Immature natural killer cell (primary cell): ENCODE data around the gene FARP1. TPM values are rescaled to one million over a fixed set of nuclear protein-coding genes. Genes with fewer than 3 reads are reported as not detected.
A peak's percentile ranks its signal among the peaks of the same experiment; 100 is the strongest.

Experiments used
- DNase-seq, 3 donors: peaks; one replicate each; pipeline ENCODE4 v3.0.0; 2022; ENCODE audit warnings: mixed read lengths in 1 of 3
- H3K27ac Mint-ChIP-seq, 6 donors: one replicate each; pipeline ENCODE4 v1.8.0; 2020; ENCODE audit warnings: mixed read lengths in 6 of 6, mild to moderate bottlenecking in 5 of 6, inconsistent platforms in 4 of 6, moderate library complexity in 3 of 6
- H3K27me3 Mint-ChIP-seq, 3 donors: one replicate each; pipeline ENCODE4 v1.8.0; 2020 to 2021; ENCODE audit warnings: low read depth in 3 of 3, mild to moderate bottlenecking in 3 of 3, mixed read lengths in 3 of 3, moderate library complexity in 3 of 3, inconsistent platforms in 1 of 3
- H3K36me3 Mint-ChIP-seq, 3 donors: one replicate each; pipeline ENCODE4 v1.8.0; 2020; ENCODE audit warnings: mixed read lengths in 3 of 3, inconsistent platforms in 2 of 3, mild to moderate bottlenecking in 2 of 3
- H3K4me1 Mint-ChIP-seq, 2 donors: one replicate each; pipeline ENCODE4 v1.8.0; 2020; ENCODE audit warnings: inconsistent platforms in 2 of 2, mild to moderate bottlenecking in 2 of 2, mixed read lengths in 2 of 2, moderate library complexity in 1 of 2
- H3K4me3 Mint-ChIP-seq, 5 donors: one replicate each; pipeline ENCODE4 v1.8.0; 2020; ENCODE audit warnings: mild to moderate bottlenecking in 5 of 5, mixed read lengths in 5 of 5, inconsistent platforms in 3 of 5, moderate library complexity in 3 of 5
- H3K9me3 Mint-ChIP-seq, 6 donors: one replicate each; pipeline ENCODE4 v1.8.0; 2020; ENCODE audit warnings: mild to moderate bottlenecking in 6 of 6, mixed read lengths in 6 of 6, inconsistent platforms in 4 of 6, moderate library complexity in 3 of 6
- polyA plus RNA-seq, 3 donors: library from polyadenylated mRNA; unstranded; fragments of 300-500 nt; fragmentation: Illumina TruSeq; gene quantifications; one replicate each; pipeline ENCODE4 v1.2.3, GENCODE V29; 2021

Gene FARP1
- polyA plus RNA-seq, 3 donors from 2014 or later, result 0.09 to 0.72 (median 0.22) TPM

DNA sequence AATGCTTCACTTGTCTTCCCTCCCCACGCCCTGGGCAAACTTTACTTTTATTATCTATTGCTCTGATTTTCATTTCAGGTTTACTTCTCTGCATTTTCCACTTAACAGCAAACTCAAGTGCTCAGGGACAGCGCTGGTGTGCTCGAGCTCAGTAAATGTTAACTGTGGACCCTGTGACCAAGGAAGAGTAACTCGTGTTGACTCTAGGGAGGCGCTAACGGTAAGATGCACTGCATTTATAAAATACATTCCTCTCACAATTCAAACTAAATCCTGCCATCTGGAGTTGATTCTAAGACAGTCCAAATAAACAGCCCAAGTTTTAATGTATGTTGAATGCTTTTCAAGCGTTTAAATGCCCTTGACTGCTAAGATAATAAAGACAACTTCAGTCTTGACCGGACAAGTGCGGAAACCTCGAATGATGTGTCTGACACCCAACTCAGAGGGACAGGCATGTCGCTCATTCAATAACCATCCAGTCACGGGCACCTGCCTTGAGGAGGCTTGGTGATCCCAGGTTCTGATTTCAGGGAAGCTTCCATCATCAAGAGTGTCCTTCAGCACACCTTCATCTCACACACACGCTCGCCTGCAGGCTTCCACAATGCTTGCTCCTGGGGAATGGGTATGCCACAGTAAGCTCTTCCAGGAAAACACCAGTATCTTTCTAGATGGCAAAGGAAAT lies 340.9 kb downstream of the FARP1 start:
- DNase-seq, result no peak
- Mint-ChIP-seq H3K4me1 (peaks cover 44 to 67% of the 10 kb centered on the region in 2 donors), H3K4me3 (no peak overlapping the region), H3K27ac (no peak overlapping the region), H3K36me3 (peaks cover 4 to 17% (median 6%) of the 10 kb centered on the region in 3 donors), H3K9me3 (no peaks in the 10 kb centered on the region), H3K27me3 (peaks cover 0 to 6% (median 2%) of the 10 kb centered on the region in 3 donors)

- DNase-seq, result no peak
- H3K4me3 Mint-ChIP-seq, result peak overlapping the region in 1 of 5 donors; percentile 29
- H3K4me1 Mint-ChIP-seq, result peaks cover 44 to 67% of the 10 kb centered on the region in 2 donors
- H3K27me3 Mint-ChIP-seq, result peaks cover 0 to 3% (median 2%) of the 10 kb centered on the region in 3 donors
- peak overlapping the region in 3 of 6 donors; percentile 5 to 75 (median 20) for H3K27ac Mint-ChIP-seq
- peaks cover 4 to 17% (median 6%) of the 10 kb centered on the region in 3 donors for H3K36me3 Mint-ChIP-seq
- H3K9me3 Mint-ChIP-seq, result no peaks in the 10 kb centered on the region
These were observed 341.7 kb downstream of the FARP1 start for GRCh38 chr13:98484289-98485219.

GRCh38 chr13:98485561-98485960 lies 342.7 kb downstream of the FARP1 start:
- H3K4me1 Mint-ChIP-seq, result peaks cover 47 to 77% of the 10 kb centered on the region in 2 donors
- H3K36me3 Mint-ChIP-seq, result peaks cover 4 to 21% (median 6%) of the 10 kb centered on the region in 3 donors
- DNase-seq, result no peak
- H3K4me3 Mint-ChIP-seq, result no peak overlapping the region
- H3K27me3 Mint-ChIP-seq, result peaks cover 0 to 3% (median 2%) of the 10 kb centered on the region in 3 donors
- no peak overlapping the region for H3K27ac Mint-ChIP-seq
- H3K9me3 Mint-ChIP-seq, result no peaks in the 10 kb centered on the region

- Mint-ChIP-seq H3K4me3 (no peak overlapping the region), H3K9me3 (no peaks in the 10 kb centered on the region), H3K27ac (no peak overlapping the region), H3K4me1 (peaks cover 47 to 76% of the 10 kb centered on the region in 2 donors), H3K27me3 (peaks cover 0 to 3% (median 2%) of the 10 kb centered on the region in 3 donors), H3K36me3 (peaks cover 0 to 14% (median under 1%) of the 10 kb centered on the region in 3 donors)
- DNase-seq, result no peak
These were observed 343.5 kb downstream of the FARP1 start for GRCh38 chr13:98486412-98486811.

DNA sequence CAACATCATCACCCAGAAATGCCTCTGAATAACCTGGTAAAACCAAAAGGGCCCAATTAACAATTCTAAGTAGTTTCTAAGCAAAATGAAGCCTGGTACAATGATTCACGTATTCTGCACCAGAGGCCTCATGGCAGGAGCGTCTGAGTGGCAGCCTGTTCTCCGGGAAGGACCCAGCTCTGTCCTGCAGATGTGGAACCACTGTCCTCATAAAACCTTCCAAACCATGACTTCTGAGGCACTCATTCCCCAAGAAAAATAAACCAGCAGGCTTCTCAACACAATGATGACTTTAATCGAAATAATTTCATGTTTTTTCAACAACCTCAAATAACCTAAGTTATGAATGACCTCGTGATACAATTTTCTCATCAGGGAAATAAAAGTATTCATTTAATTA lies 344.1 kb downstream of the FARP1 start:
- H3K9me3 Mint-ChIP-seq, result no peaks in the 10 kb centered on the region
- peaks cover 48 to 82% of the 10 kb centered on the region in 2 donors for H3K4me1 Mint-ChIP-seq
- no peak overlapping the region for H3K4me3 Mint-ChIP-seq
- H3K27ac Mint-ChIP-seq, result no peak overlapping the region
- H3K27me3 Mint-ChIP-seq, result peaks cover 0 to 3% (median 0%) of the 10 kb centered on the region in 3 donors
- H3K36me3 Mint-ChIP-seq, result peaks cover 0 to 12% (median 0%) of the 10 kb centered on the region in 3 donors
- no peak for DNase-seq

DNA sequence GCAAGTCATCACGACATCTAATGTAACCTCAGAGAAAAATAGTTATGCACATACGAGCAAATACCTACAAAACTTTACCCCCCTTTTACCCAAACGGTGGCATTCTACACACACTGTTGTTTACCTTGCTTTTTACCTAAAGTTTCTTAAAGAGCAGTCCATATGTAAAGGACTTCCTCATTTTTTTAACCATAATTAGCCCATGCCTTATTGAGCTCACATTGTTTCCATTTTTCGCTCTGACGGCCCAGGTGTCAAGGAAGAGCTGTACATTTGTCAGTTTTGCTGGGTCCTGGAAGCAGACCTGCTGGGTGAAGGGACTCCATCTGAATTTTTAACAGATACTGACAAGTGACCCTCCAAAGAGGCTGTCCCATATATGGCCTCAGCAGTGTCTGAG lies 344.6 kb downstream of the FARP1 start:
- DNase-seq, result no peak
- H3K27me3 Mint-ChIP-seq, result peaks cover 0 to 6% (median 0%) of the 10 kb centered on the region in 3 donors
- peaks cover 51 to 87% of the 10 kb centered on the region in 2 donors for H3K4me1 Mint-ChIP-seq
- no peaks in the 10 kb centered on the region for H3K9me3 Mint-ChIP-seq
- no peak overlapping the region for H3K27ac Mint-ChIP-seq
- peaks cover 0 to 12% (median 0%) of the 10 kb centered on the region in 3 donors for H3K36me3 Mint-ChIP-seq
- no peak overlapping the region for H3K4me3 Mint-ChIP-seq

- Mint-ChIP-seq H3K27ac (no peak overlapping the region), H3K4me3 (no peak overlapping the region)
These were observed 345.8 kb downstream of the FARP1 start for GRCh38 chr13:98488736-98489135.

DNA sequence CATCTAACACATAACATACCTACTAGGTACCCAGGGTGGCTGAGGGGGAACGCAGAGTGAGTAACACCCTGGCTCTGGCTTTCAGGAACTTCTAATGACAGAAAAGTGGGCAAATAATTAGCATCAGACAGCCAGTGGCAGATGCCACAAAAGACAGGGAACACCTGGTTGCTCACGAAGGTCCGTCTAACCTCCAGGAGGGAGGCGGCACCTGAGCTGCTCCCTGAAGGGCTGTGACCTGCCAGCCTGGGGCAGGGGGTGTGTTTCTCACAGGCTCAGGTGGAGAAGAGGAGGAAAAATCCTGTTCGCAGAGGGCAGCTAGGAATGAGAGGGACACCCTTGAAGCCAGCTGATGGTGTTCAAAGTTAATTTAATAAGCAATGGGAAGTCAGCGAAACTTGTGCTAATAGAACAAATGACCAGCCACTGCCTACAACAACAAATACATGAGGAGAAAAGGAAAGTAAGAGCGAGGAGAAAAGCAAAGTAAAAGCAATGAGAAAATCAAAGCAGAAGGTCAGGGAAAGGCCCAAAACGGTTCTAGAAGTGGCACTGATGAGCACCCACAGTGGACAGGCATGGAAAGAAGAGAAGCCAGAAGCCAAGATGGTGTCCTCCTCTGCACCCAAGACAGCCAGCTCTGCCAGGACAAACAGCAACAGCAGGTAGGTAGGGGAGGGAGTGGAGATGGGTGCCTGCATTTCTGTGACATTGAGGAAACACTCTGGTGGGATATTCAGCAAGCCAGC lies 346.7 kb downstream of the FARP1 start:
- Mint-ChIP-seq H3K9me3 (no peaks in the 10 kb centered on the region), H3K36me3 (peaks cover 0 to 10% (median 8%) of the 10 kb centered on the region in 3 donors), H3K4me3 (no peak overlapping the region), H3K4me1 (peaks cover 47 to 84% of the 10 kb centered on the region in 2 donors), H3K27ac (peak overlapping the region in 1 of 6 donors; percentile 25), H3K27me3 (peaks cover 0 to 4% (median 3%) of the 10 kb centered on the region in 3 donors)
- no peak for DNase-seq

More at GRCh38 chr13:98488736-98489135, 345.8 kb downstream of the FARP1 start:
- Mint-ChIP-seq H3K9me3 (no peaks in the 10 kb centered on the region), H3K4me1 (peaks cover 51 to 91% of the 10 kb centered on the region in 2 donors), H3K27me3 (peaks cover 0 to 6% (median 0%) of the 10 kb centered on the region in 3 donors), H3K36me3 (peaks cover 0 to 8% (median 6%) of the 10 kb centered on the region in 3 donors)
- no peak for DNase-seq

DNA sequence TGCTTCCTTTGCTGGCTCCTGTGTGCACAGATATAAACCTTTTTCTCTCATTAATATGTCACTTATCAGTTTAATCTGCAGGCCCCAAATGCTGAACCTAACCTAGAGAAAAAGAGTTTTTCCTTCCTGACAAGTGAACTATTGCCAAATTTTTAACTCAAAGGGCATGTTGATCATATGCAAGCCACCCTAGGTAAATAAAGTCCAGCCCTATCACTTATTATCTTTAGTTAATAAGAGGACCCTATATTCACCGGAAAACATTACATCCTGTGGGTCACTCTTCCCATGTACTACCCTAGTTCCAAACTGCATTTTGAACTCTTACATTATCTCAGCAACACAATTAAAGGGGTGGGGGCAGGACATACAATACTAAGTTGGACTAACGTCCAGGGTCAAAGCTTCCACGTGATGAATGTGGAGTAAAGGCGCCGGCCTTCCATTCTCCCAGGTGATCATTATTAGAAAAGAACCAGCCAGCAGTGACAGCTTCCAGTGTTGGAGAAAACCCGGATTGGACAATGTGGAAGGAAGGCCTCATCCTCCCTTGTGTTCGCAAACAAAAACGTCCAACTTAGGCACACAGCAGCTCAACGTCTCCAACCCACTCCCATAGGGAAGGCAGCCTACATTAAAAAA lies 347.4 kb downstream of the FARP1 start:
- Mint-ChIP-seq H3K27me3 (peaks cover 0 to 4% (median 3%) of the 10 kb centered on the region in 3 donors), H3K9me3 (no peaks in the 10 kb centered on the region), H3K4me3 (no peak overlapping the region), H3K27ac (peak overlapping the region in 1 of 6 donors; percentile 14), H3K4me1 (peaks cover 45 to 83% of the 10 kb centered on the region in 2 donors), H3K36me3 (peaks cover 0 to 12% (median 9%) of the 10 kb centered on the region in 3 donors)
- no peak for DNase-seq

DNA sequence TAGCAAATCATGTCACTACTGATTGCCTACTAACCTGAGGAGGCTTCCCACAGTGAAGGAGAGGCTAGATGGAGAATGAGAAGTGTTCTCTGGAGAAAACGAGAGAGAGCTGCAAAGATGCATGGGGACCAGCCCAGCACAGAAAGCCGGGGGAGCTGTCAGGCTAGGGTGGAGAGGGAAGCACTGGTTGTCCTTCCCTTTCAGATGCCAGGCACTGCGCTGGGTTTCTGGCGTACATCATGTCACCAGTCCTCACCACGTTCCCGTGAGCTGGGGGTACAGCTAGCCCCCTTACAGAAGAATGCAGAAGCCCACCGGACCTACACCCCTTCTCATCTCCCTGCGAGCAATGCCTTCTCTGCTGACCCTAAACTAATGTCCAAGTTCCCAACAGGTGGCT lies 348.0 kb downstream of the FARP1 start:
- H3K9me3 Mint-ChIP-seq, result no peaks in the 10 kb centered on the region
- H3K36me3 Mint-ChIP-seq, result peaks cover 0 to 12% (median 9%) of the 10 kb centered on the region in 3 donors
- DNase-seq, result no peak
- no peak overlapping the region for H3K4me3 Mint-ChIP-seq
- peaks cover 0 to 4% (median 3%) of the 10 kb centered on the region in 3 donors for H3K27me3 Mint-ChIP-seq
- no peak overlapping the region for H3K27ac Mint-ChIP-seq
- peaks cover 39 to 77% of the 10 kb centered on the region in 2 donors for H3K4me1 Mint-ChIP-seq

GRCh38 chr13:98492335-98493041 lies 349.6 kb downstream of the FARP1 start:
- peaks cover 40 to 75% of the 10 kb centered on the region in 2 donors for H3K4me1 Mint-ChIP-seq
- H3K27ac Mint-ChIP-seq, result no peak overlapping the region
- H3K27me3 Mint-ChIP-seq, result peaks cover 0 to 6% (median 3%) of the 10 kb centered on the region in 3 donors

DNA sequence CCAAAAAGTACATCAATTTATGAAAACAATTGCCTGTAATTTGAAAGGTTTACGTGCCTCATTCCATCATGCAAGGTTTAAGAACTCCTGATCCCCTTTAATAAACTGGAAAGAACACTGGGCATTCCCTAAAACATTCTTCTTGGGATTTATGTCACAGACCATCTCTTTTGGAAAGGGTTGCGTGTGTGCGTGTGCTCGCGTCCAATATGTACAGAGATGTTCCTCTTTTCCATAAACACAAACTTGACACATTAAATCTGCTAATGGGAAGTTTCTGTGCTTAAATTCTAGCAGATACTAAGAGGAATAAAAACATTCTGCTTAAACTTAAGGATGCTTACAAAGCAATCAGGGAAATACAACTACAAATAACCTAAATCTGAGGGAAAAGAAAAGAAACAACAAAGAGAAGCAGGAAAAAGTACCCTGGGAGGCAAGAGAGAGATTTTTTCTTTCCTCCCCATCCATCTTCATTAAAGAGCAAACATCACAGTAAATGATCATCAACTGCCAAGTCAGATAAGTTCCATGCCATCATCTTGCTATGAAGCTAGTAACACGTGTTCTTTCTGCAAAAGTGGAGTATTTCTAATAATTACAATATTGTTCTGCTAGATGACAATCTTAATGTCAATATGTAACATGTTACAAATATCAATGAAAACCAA lies 350.3 kb downstream of the FARP1 start:
- Mint-ChIP-seq H3K4me1 (peaks cover 40 to 75% of the 10 kb centered on the region in 2 donors), H3K4me3 (no peak overlapping the region), H3K36me3 (peaks cover 1 to 22% (median 15%) of the 10 kb centered on the region in 3 donors), H3K27me3 (peaks cover 0 to 5% (median 3%) of the 10 kb centered on the region in 3 donors), H3K27ac (no peak overlapping the region), H3K9me3 (peaks cover 0 to 2% (median 0%) of the 10 kb centered on the region in 6 donors)
- DNase-seq, result no peak

More at GRCh38 chr13:98492335-98493041, 349.6 kb downstream of the FARP1 start:
- DNase-seq, result no peak
- Mint-ChIP-seq H3K36me3 (peaks cover 0 to 18% (median 13%) of the 10 kb centered on the region in 3 donors), H3K9me3 (peaks cover 0 to 2% (median 0%) of the 10 kb centered on the region in 6 donors), H3K4me3 (no peak overlapping the region)
